Neural cell (in vitro differentiated cells): ENCODE data around the gene PCDHGC4.

Experiments used
- CTCF ChIP-seq: fragments of 450-650 bp; IDR thresholded peaks from 2 replicates; pipeline ENCODE4 v1.5.1; 2014; ENCODE audit warnings: antibody characterized with exemption, mild to moderate bottlenecking, moderate library complexity; ENCODE audit not compliant: poor library complexity, severe bottlenecking
- EP300 ChIP-seq: fragments of 450-650 bp; conservative IDR thresholded peaks from 2 replicates; pipeline ENCODE4 v1.6.1; 2014; ENCODE audit warnings: antibody characterized with exemption, mild to moderate bottlenecking, moderate library complexity; ENCODE audit not compliant: poor library complexity, severe bottlenecking
- EZH2 ChIP-seq: fragments of 200-600, 300-800 bp; shearing (Covaris generic), sonication (generic); IDR thresholded peaks from 2 replicates; pipeline ENCODE4 v1.6.1; 2014; ENCODE audit warnings: antibody characterized with exemption, low read length, borderline replicate concordance, mild to moderate bottlenecking; ENCODE audit not compliant: insufficient read depth, poor library complexity, severe bottlenecking
- MXI1 ChIP-seq: fragments of 450-650 bp; conservative IDR thresholded peaks from 2 replicates; pipeline ENCODE4 v1.6.1; 2014; ENCODE audit warnings: antibody characterized with exemption, mild to moderate bottlenecking; ENCODE audit not compliant: poor library complexity, severe bottlenecking
- POLR2AphosphoS5 ChIP-seq: IDR thresholded peaks from 2 replicates; pipeline ENCODE4 v1.6.1; 2012
- RAD21 ChIP-seq: fragments of 450-650 bp; conservative IDR thresholded peaks from 2 replicates; pipeline ENCODE4 v1.6.1; 2014; ENCODE audit warnings: antibody characterized with exemption, mild to moderate bottlenecking, moderate library complexity
- SMC3 ChIP-seq: fragments of 450-650 bp; conservative IDR thresholded peaks from 2 replicates; pipeline ENCODE4 v1.6.1; 2014; ENCODE audit warnings: antibody characterized with exemption, mild to moderate bottlenecking, moderate library complexity; ENCODE audit not compliant: poor library complexity
- TAF1 ChIP-seq: IDR thresholded peaks from 2 replicates; pipeline ENCODE4 v1.6.1; 2012; ENCODE audit warnings: low read depth
- TF ChIP-seq, protein P1 (sequence below): IDR thresholded peaks from 2 replicates; pipeline ENCODE4 v1.6.1; 2012; ENCODE audit warnings: borderline replicate concordance

DNA sequence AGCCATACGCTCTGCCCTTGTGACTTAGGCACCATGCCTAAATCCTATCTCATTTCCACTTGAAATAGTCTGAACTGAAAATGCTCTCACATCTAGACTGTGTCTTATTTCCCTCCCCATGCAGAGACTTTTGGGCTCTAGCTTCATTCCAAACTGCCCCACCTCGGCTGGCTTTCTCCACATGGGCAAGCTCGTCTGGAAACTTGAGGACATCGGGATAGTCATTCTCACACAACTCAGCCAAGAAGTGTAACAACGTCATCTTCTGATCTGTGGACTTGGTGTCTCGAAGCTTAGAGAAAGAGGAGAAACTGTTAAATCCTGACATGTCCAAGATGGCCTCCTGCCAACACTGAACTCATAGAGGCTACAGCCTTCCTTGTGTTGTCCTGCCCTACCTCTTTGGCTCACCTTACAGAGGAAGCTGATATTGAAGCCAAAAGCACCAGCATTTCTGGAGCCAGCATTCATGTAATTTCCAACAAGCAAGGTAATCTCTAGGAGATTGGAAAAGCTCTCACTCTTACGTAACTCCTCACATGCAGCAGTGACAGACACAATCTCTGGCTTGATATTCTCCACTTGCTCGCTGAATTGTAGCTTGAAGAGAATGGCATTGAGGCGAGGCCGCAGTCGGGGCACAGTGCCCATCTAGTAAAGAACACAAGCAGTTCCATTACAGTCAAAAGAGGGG lies 43.6 kb downstream of the PCDHGC4 start:
- TF ChIP-seq EZH2 = no peak
- no peak for TF ChIP-seq SMC3
- TF ChIP-seq CTCF = no peak
- TF ChIP-seq EP300 = no peak
- TF ChIP-seq, protein P1, sequence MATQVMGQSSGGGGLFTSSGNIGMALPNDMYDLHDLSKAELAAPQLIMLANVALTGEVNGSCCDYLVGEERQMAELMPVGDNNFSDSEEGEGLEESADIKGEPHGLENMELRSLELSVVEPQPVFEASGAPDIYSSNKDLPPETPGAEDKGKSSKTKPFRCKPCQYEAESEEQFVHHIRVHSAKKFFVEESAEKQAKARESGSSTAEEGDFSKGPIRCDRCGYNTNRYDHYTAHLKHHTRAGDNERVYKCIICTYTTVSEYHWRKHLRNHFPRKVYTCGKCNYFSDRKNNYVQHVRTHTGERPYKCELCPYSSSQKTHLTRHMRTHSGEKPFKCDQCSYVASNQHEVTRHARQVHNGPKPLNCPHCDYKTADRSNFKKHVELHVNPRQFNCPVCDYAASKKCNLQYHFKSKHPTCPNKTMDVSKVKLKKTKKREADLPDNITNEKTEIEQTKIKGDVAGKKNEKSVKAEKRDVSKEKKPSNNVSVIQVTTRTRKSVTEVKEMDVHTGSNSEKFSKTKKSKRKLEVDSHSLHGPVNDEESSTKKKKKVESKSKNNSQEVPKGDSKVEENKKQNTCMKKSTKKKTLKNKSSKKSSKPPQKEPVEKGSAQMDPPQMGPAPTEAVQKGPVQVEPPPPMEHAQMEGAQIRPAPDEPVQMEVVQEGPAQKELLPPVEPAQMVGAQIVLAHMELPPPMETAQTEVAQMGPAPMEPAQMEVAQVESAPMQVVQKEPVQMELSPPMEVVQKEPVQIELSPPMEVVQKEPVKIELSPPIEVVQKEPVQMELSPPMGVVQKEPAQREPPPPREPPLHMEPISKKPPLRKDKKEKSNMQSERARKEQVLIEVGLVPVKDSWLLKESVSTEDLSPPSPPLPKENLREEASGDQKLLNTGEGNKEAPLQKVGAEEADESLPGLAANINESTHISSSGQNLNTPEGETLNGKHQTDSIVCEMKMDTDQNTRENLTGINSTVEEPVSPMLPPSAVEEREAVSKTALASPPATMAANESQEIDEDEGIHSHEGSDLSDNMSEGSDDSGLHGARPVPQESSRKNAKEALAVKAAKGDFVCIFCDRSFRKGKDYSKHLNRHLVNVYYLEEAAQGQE = no peak
- no peak for TF ChIP-seq RAD21
- no peak for TF ChIP-seq POLR2AphosphoS5
- no peak for TF ChIP-seq MXI1
- TF ChIP-seq TAF1 = no peak
